CD4-positive, alpha-beta T cell treated with Interleukin-10 for 1 hour (primary cell): ENCODE results near the gene SLC33A1.
"Not testable (repeated sequence)": the region's sequence is repeated elsewhere in the genome, so short reads cannot be mapped to it uniquely, and the experiment has no call there.

Experiments
- DNase-seq: peaks from one replicate; pipeline ENCODE4 v3.0.0-alpha.2; 2020

Gene SLC33A1

DNA sequence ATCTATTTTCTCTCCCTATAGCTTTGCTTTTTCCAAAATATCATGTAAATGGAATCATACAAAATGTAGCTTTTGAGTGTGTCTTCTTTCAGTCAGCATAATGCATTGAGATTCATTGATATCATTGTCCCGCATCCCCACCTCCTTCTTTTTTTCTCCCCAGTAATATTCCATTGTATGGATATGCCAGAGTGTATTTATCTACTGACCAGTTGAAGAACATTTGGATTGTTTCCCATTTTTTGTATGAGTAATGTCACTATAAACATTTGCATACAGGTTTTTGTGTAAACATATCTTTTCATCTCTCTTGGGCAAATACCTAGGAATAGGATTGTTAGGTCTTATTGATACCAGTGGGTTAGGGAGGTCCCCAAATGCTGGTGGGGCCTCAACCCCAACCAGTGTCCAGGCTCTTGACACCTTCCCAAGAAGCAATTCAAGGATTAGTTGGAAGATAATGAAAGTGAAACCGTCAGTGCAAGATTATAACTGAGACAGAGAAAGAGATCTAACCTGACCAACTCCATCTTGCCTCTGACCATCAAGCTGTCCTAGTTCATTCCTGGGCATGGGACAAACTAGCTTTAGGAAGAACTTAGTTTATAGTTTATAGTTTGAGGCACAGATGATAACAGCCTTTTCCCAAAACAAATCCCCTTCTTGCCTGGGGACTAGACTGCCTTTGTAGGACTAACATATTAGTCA, 7.4 kb upstream of the SLC33A1 start:
- DNase-seq: no peak

DNA sequence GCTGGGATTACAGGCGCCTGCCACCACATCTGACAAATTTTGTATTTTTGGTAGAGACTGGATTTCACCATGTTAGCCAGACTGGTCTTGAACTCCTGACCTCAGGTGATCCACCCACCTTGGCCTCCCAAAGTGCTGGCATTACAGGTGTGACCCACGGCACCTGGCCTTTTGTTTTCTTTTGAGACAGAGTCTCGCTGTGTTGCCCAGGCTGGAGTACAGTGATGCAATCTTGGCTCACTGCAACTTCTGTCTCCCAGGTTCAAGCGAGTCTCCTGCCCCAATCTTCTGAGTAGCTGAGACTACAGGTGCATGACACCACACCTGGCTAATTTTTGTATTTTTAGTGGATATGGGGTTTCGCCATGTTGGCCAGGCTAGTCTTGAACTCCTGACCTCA, 6.2 kb upstream of the SLC33A1 start:
- not testable (repeated sequence) for DNase-seq

DNA sequence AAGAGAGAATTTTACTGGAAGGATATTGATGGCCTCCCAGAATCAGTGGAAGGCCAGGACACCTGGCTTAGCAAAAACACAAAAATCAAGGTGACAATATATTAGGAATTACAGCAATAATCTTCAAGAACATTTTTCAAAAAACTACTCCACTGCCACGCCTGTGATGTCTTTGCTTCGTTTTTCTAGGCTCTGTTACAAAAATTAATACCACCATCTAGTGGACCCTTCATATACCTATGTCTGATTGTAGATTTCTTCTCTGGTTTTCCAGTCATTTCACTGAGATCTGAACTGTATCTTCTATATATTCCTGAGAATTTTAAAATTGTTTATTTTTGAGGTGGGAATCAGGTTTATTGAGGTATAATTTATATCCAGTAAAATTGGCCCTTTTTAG, 5.6 kb upstream of the SLC33A1 start:
- no peak for DNase-seq

DNA sequence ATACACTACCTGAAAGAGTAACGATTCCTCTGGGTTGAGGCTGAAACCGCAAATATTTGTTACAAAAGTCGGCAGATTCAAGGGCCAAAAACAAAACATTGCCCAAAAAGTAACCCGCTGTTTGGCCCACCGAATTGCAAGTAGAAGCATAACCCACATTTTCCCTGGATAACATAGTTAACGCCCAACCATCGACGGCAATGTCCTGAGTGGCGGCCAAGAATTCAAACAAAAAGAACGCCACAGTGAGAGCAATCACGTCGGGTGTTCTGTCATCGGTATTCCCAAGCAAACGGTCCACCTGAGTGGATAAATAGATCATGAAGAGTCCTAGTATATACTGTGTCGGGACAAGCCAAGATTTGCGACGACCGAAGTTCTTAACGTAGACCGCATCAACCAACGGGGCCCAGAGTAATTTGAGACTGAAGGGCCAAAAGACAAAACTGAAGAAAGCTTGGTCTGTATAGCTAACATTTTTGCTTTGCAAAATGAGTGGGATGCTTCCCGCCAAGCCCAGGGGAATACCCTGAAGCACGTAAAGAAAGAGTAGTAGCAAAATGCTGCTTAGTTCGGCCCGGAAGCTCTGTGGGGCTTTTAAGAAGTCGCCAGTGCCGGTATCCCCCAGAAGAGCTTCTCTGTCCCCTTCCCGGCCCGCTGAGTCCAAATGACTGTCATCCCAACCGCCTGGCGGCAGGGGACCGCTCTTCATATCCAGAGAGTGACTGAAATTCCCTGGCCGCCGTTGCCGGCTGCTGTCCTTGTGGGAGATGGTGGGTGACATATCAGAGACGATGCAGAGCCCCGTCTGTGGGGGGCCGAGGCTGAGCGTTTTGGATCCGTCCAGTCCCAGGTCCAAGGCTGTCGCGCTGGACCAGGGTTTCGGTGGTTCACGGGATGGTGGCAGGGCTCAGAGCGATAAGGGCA, 750 bp downstream of the SLC33A1 start:
- peak; percentile 30 for DNase-seq

DNA sequence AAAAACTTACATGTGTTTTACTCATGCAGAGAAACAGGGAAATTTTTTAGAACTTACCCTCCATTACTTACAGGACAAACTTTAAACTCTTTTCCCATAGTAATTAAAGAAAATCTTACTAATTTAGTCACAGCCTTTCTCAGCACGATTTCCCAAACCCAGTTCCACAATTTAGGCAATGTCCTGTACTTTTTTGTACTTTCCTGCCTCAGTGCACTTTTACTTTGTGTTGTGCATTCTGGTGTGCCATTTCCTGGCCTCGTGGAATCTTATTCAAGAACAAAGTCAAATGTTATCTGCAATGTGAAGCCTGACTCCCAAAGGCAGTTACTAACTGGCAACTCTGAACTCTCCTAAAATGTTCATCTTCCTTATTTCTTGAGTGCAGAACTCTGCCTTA, 1.9 kb downstream of the SLC33A1 start:
- no peak for DNase-seq

DNA sequence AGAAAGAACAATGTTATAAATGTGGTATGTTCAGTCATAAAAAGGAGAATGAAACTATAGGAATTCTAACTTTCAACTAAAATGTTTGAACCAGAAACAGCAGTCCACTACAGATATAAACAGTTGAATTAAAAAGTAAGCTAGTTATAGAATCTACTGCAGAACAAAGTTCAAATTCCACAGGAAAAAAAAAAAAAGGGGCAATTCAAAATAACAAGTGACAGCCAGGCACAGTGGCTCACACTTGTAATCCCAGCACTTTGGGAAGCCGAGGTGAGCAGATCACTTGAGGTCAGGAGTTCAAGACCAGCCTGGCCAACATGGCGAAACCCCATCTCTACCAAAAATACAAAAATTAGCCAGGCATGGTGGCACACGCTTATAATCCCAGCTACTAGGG, 4.8 kb downstream of the SLC33A1 start:
- DNase-seq: not testable (repeated sequence)

DNA sequence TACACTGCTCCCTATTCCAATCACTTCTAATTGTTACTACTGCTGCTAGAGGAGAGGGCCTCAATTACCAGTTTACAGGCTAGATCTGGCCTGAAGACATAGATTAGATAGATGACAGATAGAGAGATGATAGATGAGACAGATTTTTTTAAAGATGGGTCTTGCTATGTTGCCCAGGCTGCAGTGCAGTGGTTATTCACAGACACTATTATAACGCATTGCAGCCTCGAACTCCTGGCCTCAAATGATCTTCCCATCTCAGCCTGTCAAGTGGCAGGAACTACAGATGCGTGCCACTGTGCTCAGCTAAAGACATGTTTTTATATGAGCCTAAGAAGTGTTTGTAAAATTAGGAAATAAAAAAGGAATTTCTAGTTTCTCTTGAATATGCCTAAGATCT, 6.2 kb downstream of the SLC33A1 start:
- no peak for DNase-seq

DNA sequence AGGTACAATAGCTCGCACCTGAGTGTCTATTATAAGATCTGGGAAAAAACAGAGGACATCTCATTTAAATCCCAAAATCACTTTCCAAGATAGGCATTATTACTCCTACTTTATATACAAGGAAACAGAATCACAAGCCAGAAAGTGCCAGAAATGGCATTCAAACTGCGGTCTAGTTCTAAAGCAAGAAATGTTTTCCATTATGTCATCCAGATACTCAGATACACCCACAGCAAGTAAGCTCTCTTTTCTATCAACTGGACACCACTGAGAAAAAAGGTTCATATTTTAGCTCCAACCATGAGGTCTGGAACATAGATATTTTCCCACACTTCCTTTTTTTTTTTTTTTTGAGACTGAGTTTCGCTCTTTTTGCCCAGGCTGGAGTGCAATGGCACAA, 8.1 kb downstream of the SLC33A1 start:
- DNase-seq: no peak

DNA sequence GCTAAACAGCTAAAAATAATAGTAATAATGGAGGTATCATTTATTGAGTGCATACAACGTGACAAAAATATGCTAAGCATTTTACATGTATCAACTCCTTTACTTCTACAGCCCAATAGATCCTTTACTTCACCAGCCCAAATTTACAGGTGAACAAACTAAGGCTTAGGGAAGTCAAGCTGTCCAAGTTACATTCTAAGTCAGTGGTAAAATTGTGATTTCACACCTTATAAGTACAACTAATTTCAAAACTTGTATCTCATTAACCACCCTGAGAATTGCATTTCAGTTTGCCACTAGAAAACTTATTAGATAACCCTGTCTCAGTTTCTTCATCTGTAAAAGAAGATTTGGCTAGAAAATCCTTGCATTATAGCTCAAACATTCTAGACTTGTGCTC, 10.7 kb downstream of the SLC33A1 start:
- DNase-seq: no peak

DNA sequence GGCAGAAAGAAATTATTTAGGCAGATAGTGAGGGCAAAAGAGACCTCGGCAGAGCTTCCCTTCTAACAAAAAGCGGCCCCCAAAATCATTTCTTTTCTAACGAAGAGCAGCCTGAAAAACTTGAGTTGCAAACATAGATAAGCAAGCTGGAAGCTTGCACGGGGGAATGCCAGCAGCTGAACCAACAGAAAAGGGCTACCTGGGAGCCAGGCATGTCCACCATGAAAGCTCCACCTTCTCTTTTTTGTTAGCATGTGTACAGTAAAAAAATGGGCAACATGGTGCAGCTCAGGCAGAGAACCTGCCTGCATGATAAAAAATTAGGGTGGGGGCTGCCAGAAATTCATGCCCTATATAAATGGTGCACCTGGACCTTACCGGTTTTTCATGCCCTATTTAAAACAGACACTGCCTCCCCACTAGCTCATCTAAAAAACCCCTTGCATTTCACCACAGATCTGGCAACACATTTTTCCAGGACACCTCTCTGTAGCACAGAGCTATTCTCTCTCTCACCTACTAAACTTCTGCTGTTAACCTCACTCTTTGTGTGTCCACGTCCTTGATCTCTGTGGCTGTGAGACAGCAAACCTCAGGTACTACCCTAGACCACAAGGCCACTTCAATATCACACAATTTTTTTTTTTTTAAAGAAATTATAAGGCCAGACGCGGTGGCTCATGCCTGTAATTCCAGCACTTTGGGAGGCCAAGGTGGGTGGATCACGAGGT, 18.7 kb downstream of the SLC33A1 start:
- no peak for DNase-seq

DNA sequence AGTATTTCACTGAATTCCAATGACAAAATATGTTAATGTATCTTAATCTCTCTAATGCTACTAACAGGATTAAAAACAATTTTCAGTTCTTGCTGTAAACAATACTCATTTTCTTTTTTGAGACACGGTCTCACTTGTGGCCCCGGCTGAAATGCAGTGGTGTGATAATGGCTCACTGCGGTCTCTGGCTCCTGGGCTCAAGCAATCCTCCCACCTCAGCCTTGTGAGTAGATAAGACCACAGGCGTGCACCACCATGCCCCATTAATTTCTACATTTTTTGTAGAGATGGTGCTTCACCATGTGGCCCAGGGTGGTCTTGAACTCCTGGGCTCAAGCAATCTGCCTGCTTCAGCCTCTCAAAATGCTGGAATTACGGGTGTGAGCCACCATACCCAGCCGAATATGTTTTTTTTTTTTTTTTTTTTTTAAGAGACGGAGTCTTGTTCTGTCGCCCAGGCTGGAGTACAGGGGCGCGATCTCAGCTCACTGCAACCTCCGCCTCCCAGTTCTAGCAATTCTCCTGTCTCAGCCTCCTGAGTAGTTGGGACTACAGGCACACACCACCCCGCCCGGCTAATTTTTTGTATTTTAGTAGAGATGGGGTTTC, 25.6 kb downstream of the SLC33A1 start:
- DNase-seq: not testable (repeated sequence)

DNA sequence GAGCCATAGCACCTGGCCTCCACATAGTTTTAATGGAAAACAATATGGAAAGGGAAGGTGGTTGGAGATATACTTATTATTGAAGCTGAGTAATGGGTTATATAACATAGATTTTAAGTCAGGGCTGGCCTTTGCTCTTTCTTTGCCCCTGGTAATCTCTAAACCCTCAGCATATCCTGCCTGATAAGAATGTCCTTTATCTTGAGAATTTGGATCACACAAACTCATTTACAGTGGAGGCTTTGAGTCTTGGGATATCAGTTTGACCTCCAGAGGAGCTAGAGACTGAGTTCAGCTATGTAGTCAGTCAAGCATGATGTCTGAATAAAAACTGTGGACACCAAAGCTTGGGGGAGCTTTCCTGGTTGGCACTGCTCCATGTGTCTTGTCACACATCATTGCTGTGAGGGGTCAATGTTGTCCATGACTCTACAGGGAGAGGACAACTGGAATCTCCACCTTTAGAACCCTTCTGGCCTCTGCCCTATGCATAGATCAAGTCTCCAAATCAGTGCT, 39.1 kb downstream of the SLC33A1 start:
- no peak for DNase-seq

DNA sequence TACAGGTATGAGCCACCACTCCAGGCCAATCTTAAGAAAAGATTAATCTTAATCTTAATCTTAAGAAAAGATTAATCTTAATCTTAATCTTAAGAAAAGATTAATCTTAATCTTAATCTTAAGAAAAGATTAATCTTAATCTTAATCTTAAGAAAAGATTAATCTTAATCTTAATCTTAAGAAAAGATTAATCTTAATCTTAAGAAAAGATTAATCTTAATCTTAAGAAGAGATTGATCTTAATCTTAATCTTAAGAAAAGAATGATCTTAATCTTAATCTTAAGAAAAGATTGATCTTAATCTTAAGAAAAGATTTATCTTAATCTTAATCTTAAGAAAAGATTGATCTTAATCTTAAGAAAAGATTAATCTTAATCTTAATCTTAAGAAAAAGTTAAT, 41.0 kb downstream of the SLC33A1 start:
- DNase-seq: not testable (repeated sequence)

DNA sequence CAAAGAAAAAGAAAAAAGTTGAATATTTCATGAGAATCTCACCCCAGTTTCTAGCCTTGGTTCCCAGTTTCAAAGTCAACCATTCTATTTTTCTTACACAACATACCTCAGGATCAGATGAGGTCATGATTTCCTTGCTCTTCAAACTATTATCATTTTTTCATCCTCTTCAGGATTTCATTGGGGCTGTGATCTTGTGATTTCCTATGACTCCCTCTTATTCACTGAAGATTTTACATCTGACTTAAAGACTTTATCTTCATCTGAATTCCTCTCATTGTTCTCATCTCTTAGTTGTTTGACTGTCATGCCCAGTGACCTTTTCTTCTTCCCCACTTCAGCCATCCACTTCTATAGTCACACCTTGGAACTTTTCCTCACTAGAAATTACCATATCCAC, 45.0 kb downstream of the SLC33A1 start:
- no peak for DNase-seq

DNA sequence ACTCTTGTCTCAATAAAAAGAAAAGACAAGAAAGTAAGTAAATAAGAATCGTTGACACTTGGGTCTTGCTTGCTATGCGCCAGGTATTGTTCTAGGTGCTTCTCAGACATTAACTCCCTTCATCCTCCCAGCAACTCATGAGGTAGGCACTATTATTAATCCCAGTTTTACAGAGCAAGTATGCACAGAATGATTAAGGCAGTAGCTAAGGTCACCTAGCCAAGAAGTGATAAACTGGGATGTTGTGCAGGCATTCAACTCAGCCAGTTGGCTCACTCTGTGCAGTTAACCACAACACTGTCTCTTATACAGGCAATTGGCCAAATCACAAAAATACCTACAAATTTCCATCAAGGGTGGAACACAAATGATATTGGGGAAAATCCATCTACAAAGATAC, 46.4 kb downstream of the SLC33A1 start:
- DNase-seq: no peak

DNA sequence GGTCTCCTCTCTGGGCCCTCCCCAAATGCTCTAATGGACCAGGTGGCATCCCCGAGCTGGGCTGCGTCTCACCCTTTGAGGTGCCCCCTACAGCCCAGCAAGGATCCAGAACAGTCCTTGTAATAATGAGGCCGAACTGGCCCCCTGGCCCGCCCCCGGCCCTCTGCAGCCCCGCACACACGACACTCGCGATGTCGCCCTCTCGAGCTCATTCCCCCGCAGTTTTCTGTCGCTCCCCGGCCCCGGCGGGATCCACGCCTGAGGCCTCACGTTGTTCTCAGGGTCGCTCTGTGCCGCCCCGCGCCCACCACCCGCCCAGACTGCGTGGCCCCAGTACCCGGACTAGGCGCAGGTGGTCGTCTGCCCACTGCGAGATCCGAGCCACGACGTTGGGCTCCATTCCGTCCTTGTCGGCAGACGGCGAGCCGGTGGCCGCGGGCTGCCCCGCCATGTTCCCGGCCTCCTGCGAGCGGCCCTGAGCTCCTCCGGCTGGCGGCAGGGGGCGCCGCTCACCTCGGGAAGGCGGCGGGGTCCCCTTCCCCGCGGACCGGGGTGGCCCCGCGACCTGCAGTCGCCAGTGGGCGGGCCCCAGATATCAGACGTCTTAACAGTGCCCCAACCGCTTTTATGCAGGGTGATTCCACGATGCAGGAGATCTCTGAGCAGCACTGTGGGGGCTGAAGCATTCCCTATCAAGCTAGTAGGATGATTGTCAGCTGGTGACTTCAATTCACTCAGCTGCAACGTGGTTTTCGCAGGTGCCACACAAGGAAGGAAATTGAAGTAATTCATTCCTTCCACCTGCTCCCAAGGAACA, 48.2 kb downstream of the SLC33A1 start, which contains the start of gene C3orf33:
C3orf33 (minus strand) TSS at position 477 of the 817 bp plus-strand sequence; CDS start at position 451, 26 bp downstream.
- peak; percentile 83 for DNase-seq

DNA sequence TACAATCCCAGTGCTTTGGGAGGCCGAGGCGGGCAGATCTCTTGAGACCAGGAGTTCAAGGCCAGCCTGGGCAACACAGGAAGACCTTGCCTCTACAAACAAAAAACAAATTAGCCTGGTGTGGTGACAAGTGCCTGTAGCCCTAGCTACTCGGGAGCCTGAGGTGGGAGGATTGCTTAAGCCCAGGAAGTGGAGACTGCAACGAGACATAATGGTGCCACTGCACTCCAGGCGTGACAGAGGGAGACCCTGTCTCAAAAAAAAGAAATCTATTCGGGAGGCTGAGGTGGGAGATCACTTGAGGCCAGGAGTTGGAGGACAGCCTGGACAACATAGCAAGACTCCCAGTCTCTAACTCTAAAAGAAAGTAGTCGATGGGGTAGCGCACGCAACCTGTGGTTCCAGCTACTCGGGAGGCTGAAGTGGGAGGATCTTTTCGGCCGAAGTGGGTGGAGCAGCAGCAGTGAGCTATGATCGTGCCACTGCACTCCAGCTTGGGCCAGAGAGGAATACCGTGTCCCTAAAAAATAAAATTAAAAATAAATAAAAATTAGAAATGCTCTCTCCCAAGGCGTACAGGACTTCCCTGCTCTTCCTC, 48.9 kb downstream of the SLC33A1 start:
- DNase-seq: peak; percentile 35

DNA sequence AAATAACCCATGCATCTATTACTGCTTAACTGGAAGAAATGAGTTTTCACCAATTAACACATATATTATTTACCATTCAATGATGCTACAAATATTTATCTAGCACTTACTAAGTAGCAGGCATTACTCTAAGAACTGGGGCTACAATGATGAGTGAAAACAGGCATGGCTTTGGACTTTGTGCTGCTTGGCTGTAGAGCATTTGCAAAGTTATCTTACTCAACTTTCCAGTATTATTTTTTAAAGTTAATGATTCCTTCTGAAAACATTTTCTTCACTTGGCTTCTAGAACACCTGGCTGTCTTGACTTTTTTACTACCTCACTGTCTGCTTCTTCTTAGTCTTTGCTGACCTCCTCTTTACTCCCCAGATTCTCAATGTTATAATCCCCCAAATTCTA, 49.9 kb downstream of the SLC33A1 start:
- no peak for DNase-seq

DNA sequence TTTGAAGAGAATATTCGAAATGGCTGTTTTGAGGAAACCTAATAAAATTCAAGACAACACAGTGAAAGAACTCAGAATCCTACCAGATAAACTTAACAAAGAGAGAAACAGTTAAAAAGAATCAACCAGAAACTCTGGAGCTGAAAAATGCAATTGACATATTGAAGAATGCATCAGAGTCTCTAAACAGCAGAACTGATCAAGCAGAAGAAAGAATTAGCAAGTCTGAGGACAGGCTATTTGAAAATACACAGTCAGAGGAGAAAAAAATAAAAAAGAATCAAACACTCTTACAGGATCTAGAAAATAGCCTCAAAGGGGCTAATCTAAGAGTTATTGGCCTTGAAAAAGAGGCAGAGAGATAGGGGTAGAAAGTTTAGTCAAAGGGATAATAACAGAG, 61.7 kb downstream of the SLC33A1 start:
- no peak for DNase-seq

DNA sequence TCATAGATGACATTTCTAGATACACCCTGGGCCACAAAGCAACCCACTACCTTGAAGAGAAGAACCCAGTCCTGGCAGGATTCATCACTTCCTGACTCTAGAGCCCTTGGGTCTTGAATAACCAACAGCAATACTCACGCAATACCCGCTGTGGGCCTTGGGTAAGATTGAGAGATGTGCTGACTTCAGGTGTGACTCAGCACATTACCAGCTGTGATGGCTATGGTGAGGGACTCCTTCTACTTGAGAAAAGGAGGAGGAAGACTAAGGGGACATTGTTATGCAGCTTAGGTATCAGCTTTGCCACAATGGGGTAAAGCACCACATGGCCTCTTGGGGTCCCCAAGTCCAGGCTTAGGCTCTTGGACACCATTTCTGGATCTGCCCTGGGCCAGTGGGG, 63.0 kb downstream of the SLC33A1 start:
- DNase-seq: no peak

DNA sequence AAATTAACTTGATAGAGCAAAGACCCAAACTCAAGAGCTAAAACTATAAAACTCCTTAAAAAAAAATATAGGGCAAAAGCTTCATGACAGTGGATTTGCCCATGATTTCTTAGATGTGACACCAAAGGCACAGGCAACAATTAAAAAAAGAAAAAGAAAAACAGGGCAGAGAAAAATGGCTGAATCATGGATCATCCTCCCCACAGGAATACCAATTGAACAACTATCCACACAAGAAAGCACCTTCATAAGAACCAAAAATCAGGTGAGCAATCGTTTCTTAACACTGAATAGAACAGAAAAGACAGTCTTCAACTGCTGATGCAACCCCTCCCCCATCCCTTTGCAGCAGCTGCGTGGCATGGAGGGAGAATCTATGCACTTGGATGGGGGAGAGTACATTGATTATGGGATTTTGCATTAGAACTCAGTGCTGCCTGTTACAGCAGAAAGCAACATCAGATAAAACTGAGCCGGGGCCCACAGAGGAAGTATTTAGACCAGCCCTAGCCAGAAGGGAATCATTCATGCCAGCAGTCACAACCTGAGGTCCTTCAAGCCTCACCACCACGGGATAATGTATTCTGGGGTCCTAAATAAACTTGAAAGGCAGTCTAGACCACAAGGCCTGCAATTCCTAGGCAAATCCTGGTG, 63.8 kb downstream of the SLC33A1 start:
- no peak for DNase-seq
